Measurements from ENCODE around the gene PNN.
"Not testable (repeated sequence)": the region's sequence is repeated elsewhere in the genome, so short reads cannot be mapped to it uniquely, and the experiment has no call there.

PNN gene

GRCh38 chr14:39174560-39175444 lies at the start of gene PNN:
Gene PNN, plus strand, starts transcription at chr14:39175254. Its CDS starts 26 bp downstream, at chr14:39175280.
- DNase-seq, result peak; percentile 99

- DNase-seq, result not testable (repeated sequence)
Observed at GRCh38 chr14:39137835-39138234, 37.2 kb upstream of the PNN start.

GRCh38 chr14:39138440-39138839 lies 36.6 kb upstream of the PNN start:
- no peak for DNase-seq

- no peak for DNase-seq
Observed at GRCh38 chr14:39140170-39140569, 34.9 kb upstream of the PNN start.

GRCh38 chr14:39141623-39142022 lies 33.4 kb upstream of the PNN start:
- DNase-seq, result not testable (repeated sequence)

GRCh38 chr14:39143226-39143625 lies 31.8 kb upstream of the PNN start:
- not testable (repeated sequence) for DNase-seq

GRCh38 chr14:39145266-39145966 lies 29.6 kb upstream of the PNN start:
- DNase-seq, result no peak

GRCh38 chr14:39154594-39155189 lies 20.4 kb upstream of the PNN start:
- DNase-seq, result no peak

- no peak for DNase-seq
Observed at GRCh38 chr14:39157491-39157890, 17.6 kb upstream of the PNN start.

- no peak for DNase-seq
Observed at GRCh38 chr14:39158222-39158858, 16.7 kb upstream of the PNN start.

- DNase-seq, result no peak
Observed at GRCh38 chr14:39160494-39160893, 14.6 kb upstream of the PNN start.

GRCh38 chr14:39167797-39168320 lies 7.2 kb upstream of the PNN start:
- DNase-seq, result not testable (repeated sequence)

GRCh38 chr14:39168591-39168990 lies 6.5 kb upstream of the PNN start:
- DNase-seq, result no peak

- DNase-seq, result no peak
Observed at GRCh38 chr14:39169541-39169900, 5.5 kb upstream of the PNN start.

- DNase-seq, result no peak
Observed at GRCh38 chr14:39173198-39173597, 1.9 kb upstream of the PNN start.

GRCh38 chr14:39175445-39176262 lies 600 bp downstream of the PNN start:
- peak; percentile 33 for DNase-seq

- no peak for DNase-seq
Observed at GRCh38 chr14:39176263-39177167, 1.5 kb downstream of the PNN start.

- DNase-seq, result no peak
Observed at GRCh38 chr14:39177168-39177545, 2.1 kb downstream of the PNN start.

- no peak for DNase-seq
Observed at GRCh38 chr14:39179042-39179441, 4.0 kb downstream of the PNN start.

GRCh38 chr14:39180553-39180952 lies 5.5 kb downstream of the PNN start:
- no peak for DNase-seq
